IPS-18c (cell line): ENCODE results near the gene NRF1.
"Not testable (repeated sequence)": the region's sequence is repeated elsewhere in the genome, so short reads cannot be mapped to it uniquely, and the experiment has no call there.

Experiments
- H3K4me3 ChIP-seq: 2 replicates; pipeline ENCODE4 v1.7.0; 2013; ENCODE audit warnings: low read depth, mild to moderate bottlenecking, low read length, moderate library complexity; ENCODE audit not compliant: insufficient read depth
- H3K9me3 ChIP-seq: one replicate; pipeline ENCODE4 v1.6.1; 2013; ENCODE audit warnings: mild to moderate bottlenecking, low read length, moderate library complexity; ENCODE audit not compliant: control insufficient read depth, insufficient read depth

The NRF1 gene

GRCh38 chr7:129790136-129790535 is 178.6 kb downstream of the NRF1 start:
- Histone ChIP-seq H3K9me3 (no peaks in the 10 kb centered on the region), H3K4me3 (no peak overlapping the region)

- no peaks in the 10 kb centered on the region for H3K9me3 ChIP-seq
- H3K4me3 ChIP-seq: no peak overlapping the region
Measured at GRCh38 chr7:129792721-129793120, 181.2 kb downstream of the NRF1 start.

- H3K9me3 ChIP-seq: no peaks in the 10 kb centered on the region
- no peak overlapping the region for H3K4me3 ChIP-seq
Measured at GRCh38 chr7:129793506-129794310, 182.2 kb downstream of the NRF1 start.

GRCh38 chr7:129794461-129794860 is 182.9 kb downstream of the NRF1 start:
- not testable (repeated sequence) for H3K4me3 ChIP-seq

GRCh38 chr7:129796186-129796775 is 184.8 kb downstream of the NRF1 start:
- Histone ChIP-seq H3K4me3 (no peak overlapping the region), H3K9me3 (no peaks in the 10 kb centered on the region)

More at GRCh38 chr7:129794461-129794860, 182.9 kb downstream of the NRF1 start:
- not testable (repeated sequence) for H3K9me3 ChIP-seq

GRCh38 chr7:129797214-129797789 is 185.8 kb downstream of the NRF1 start:
- Histone ChIP-seq H3K9me3 (no peaks in the 10 kb centered on the region), H3K4me3 (no peak overlapping the region)

- H3K9me3 ChIP-seq: no peaks in the 10 kb centered on the region
- no peak overlapping the region for H3K4me3 ChIP-seq
Measured at GRCh38 chr7:129798616-129799349, 187.3 kb downstream of the NRF1 start.

GRCh38 chr7:129799350-129799955 is 187.9 kb downstream of the NRF1 start:
- H3K9me3 ChIP-seq: no peaks in the 10 kb centered on the region
- H3K4me3 ChIP-seq: no peak overlapping the region

- Histone ChIP-seq H3K4me3 (no peak overlapping the region), H3K9me3 (no peaks in the 10 kb centered on the region)
Measured at GRCh38 chr7:129800901-129801300, 189.4 kb downstream of the NRF1 start.

- H3K9me3 ChIP-seq: no peaks in the 10 kb centered on the region
- no peak overlapping the region for H3K4me3 ChIP-seq
Measured at GRCh38 chr7:129801882-129802281, 190.4 kb downstream of the NRF1 start.

GRCh38 chr7:129803546-129804081 is 192.1 kb downstream of the NRF1 start:
- no peak overlapping the region for H3K4me3 ChIP-seq

GRCh38 chr7:129804111-129804889 is 192.8 kb downstream of the NRF1 start:
- Histone ChIP-seq H3K4me3 (no peak overlapping the region), H3K9me3 (no peaks in the 10 kb centered on the region)

More at GRCh38 chr7:129803546-129804081, 192.1 kb downstream of the NRF1 start:
- H3K9me3 ChIP-seq: no peaks in the 10 kb centered on the region

GRCh38 chr7:129804890-129805719 is 193.6 kb downstream of the NRF1 start:
- no peaks in the 10 kb centered on the region for H3K9me3 ChIP-seq
- no peak overlapping the region for H3K4me3 ChIP-seq
